ENCODE results near the gene OR4C11.

DNA sequence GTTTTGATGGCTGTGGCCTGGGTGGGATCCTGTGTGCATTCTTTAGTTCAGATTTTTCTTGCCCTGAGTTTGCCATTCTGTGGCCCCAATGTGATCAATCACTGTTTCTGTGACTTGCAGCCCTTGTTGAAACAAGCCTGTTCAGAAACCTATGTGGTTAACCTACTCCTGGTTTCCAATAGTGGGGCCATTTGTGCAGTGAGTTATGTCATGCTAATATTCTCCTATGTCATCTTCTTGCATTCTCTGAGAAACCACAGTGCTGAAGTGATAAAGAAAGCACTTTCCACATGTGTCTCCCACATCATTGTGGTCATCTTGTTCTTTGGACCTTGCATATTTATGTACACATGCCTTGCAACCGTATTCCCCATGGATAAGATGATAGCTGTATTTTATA, 34.9 kb downstream of the OR4C11 start:
- TF ChIP-seq CTCF (IDR thresholded peaks at IDR 0.05) (no peak), POLR2A (IDR thresholded peaks at IDR 0.05) (no peak), POLR2AphosphoS5 (IDR thresholded peaks at IDR 0.05) (no peak)

All from breast epithelium (tissue), 3 donors.